ENCODE results near the gene JMJD8.

DNA sequence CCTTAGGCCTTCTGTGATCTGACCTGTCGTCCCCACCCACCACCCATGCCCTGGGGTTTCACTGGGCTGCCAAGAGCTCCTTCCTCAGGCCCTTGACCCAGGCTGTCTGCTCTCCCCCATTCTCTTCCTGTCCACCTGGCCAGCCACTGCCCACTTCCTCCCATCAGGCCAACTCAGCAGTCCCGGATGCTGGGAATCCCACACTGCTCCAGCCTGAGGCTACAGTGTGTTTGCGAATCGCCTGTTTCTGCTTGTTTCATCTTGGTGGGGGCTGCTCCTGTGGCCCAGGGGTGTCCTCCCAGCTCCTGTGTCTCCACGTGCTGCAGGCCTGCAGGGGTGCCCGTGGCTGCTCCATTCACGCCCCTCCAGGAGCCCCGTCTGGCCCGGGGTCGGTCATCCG, 29.9 kb upstream of the JMJD8 start:
- TF ChIP-seq, protein P1, sequence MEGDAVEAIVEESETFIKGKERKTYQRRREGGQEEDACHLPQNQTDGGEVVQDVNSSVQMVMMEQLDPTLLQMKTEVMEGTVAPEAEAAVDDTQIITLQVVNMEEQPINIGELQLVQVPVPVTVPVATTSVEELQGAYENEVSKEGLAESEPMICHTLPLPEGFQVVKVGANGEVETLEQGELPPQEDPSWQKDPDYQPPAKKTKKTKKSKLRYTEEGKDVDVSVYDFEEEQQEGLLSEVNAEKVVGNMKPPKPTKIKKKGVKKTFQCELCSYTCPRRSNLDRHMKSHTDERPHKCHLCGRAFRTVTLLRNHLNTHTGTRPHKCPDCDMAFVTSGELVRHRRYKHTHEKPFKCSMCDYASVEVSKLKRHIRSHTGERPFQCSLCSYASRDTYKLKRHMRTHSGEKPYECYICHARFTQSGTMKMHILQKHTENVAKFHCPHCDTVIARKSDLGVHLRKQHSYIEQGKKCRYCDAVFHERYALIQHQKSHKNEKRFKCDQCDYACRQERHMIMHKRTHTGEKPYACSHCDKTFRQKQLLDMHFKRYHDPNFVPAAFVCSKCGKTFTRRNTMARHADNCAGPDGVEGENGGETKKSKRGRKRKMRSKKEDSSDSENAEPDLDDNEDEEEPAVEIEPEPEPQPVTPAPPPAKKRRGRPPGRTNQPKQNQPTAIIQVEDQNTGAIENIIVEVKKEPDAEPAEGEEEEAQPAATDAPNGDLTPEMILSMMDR (conservative IDR thresholded peaks at IDR 0.05 in 1 of 2, IDR thresholded peaks at IDR 0.05 in 1 of 2; ENCODE audit: low read depth in 1 of 2, low read length in 2 of 2), result no peak
- no peak for TF ChIP-seq EZH2 (IDR thresholded peaks at IDR 0.05; ENCODE audit: low read length, missing control alignments)
